HepG2 (cell line): ENCODE data around the gene DMPK. TPM values are rescaled to one million over a fixed set of nuclear protein-coding genes. Genes with fewer than 3 reads are reported as not detected.
A peak's percentile ranks its signal among the peaks of the same experiment; 100 is the strongest.

Experiments used
- AGO1 ChIP-seq: fragments of 200-400 bp; formaldehyde crosslinking; IDR thresholded peaks from 2 replicates; pipeline ENCODE4 v1.6.1; 2017; ENCODE audit warnings: mild to moderate bottlenecking, low read depth, low read length, moderate library complexity; ENCODE audit not compliant: poor library complexity, severe bottlenecking
- AKAP8 ChIP-seq: sonication (generic); formaldehyde crosslinking; IDR thresholded peaks from 2 replicates; pipeline ENCODE4 v1.5.1; 2020; ENCODE audit warnings: mild to moderate bottlenecking, missing genetic modification reagents
- BRCA1 ChIP-seq: sonication (generic); formaldehyde crosslinking; IDR thresholded peaks from 2 replicates; pipeline ENCODE4 v1.4.0; 2020; ENCODE audit warnings: missing genetic modification reagents
- DR1 ChIP-seq: sonication (generic); formaldehyde crosslinking; IDR thresholded peaks from 2 replicates; pipeline ENCODE4 v1.8.0; 2021; ENCODE audit warnings: mild to moderate bottlenecking, missing genetic modification reagents, inconsistent platforms
- MED1 ChIP-seq: sonication (generic); formaldehyde crosslinking; IDR thresholded peaks from 2 replicates; pipeline ENCODE4 v1.4.0; 2020; ENCODE audit warnings: missing genetic modification reagents
- PHF8 ChIP-seq: sonication (generic); formaldehyde crosslinking; IDR thresholded peaks from 2 replicates; pipeline ENCODE4 v1.5.0; 2020; ENCODE audit warnings: missing genetic modification reagents
- PPARG ChIP-seq: conservative IDR thresholded peaks from 2 replicates; pipeline ENCODE4 v1.6.1; 2016; ENCODE audit warnings: missing biosample characterization, missing genetic modification reagents
- RBM39 ChIP-seq: fragments of 200-400 bp; formaldehyde crosslinking; IDR thresholded peaks from one replicate; pipeline ENCODE4 v1.6.1; 2018; ENCODE audit warnings: antibody characterized with exemption, mild to moderate bottlenecking, low read depth, low read length; ENCODE audit not compliant: poor library complexity, severe bottlenecking
- SRY ChIP-seq: sonication (generic); formaldehyde crosslinking; IDR thresholded peaks from 2 replicates; pipeline ENCODE4 v1.8.0; 2022; ENCODE audit warnings: mild to moderate bottlenecking, missing genetic modification reagents
- YEATS4 ChIP-seq: sonication (generic); formaldehyde crosslinking; IDR thresholded peaks from 2 replicates; pipeline ENCODE4 v1.4.0; 2020; ENCODE audit warnings: missing genetic modification reagents, borderline replicate concordance
- ZBTB20 ChIP-seq: sonication (generic); formaldehyde crosslinking; IDR thresholded peaks from 2 replicates; pipeline ENCODE4 v1.8.1; 2023; ENCODE audit warnings: missing genetic modification reagents, low read depth, mild to moderate bottlenecking, borderline replicate concordance
- ZBTB42 ChIP-seq: sonication (generic); formaldehyde crosslinking; IDR thresholded peaks from 2 replicates; pipeline ENCODE4 v1.5.0; 2020; ENCODE audit warnings: mild to moderate bottlenecking, missing genetic modification reagents
- ZFP91 ChIP-seq: sonication (generic); formaldehyde crosslinking; IDR thresholded peaks from 2 replicates; pipeline ENCODE4 v1.9.0; 2022; ENCODE audit warnings: missing genetic modification reagents, mild to moderate bottlenecking, borderline replicate concordance
- ZGPAT ChIP-seq: IDR thresholded peaks from 2 replicates; pipeline ENCODE4 v1.6.1; 2016; ENCODE audit warnings: mild to moderate bottlenecking
- ZNF234 ChIP-seq: sonication (generic); formaldehyde crosslinking; conservative IDR thresholded peaks from 2 replicates; pipeline ENCODE4 v1.5.1; 2020; ENCODE audit warnings: mild to moderate bottlenecking, missing genetic modification reagents
- ZNF446 ChIP-seq: sonication (generic); formaldehyde crosslinking; IDR thresholded peaks from 2 replicates; pipeline ENCODE4 v1.5.0; 2020; ENCODE audit warnings: mild to moderate bottlenecking, missing genetic modification reagents
- ZNF841 ChIP-seq: sonication (generic); formaldehyde crosslinking; IDR thresholded peaks from 2 replicates; pipeline ENCODE4 v1.8.1; 2023; ENCODE audit warnings: missing genetic modification reagents, borderline replicate concordance
- ZSCAN31 ChIP-seq: sonication (generic); formaldehyde crosslinking; IDR thresholded peaks from 2 replicates; pipeline ENCODE4 v1.5.0; 2020; ENCODE audit warnings: low read depth, mild to moderate bottlenecking, missing genetic modification reagents
- polyA plus RNA-seq, 8 experiments: library from polyadenylated mRNA; depleted of rRNA in 3 of 8; stranded (reverse) in 7 of 8; unstranded in 1 of 8; fragments of >200 nt; fragmentation: Illumina TruSeq in 4 of 8; extraction: Trizol in 4 of 8; gene quantifications; 2 replicates each; pipeline versions ENCODE4 v1.2.1 to v1.2.3, GENCODE V29; 2011 to 2016; ENCODE audit warnings: low read depth in 4 of 8, missing spikeins in 1 of 8, mixed read lengths in 1 of 8; ENCODE audit not compliant: insufficient read depth in 1 of 8
- total RNA-seq, 5 experiments: library from RNA; depleted of rRNA; stranded (reverse); fragments of >200 nt; fragmentation: Illumina TruSeq; extraction: Trizol; gene quantifications; 2 replicates each; pipeline ENCODE4 v1.2.3, GENCODE V29; 2016; ENCODE audit warnings: low read depth in 1 of 5
- TF ChIP-seq, protein P1 (sequence below): sonication (generic); formaldehyde crosslinking; IDR thresholded peaks from 2 replicates; pipeline ENCODE4 v1.4.0; 2020; ENCODE audit warnings: mild to moderate bottlenecking, missing genetic modification reagents
- TF ChIP-seq, protein P2 (sequence below): sonication (generic); formaldehyde crosslinking; IDR thresholded peaks from 2 replicates; pipeline ENCODE4 v1.4.0; 2020; ENCODE audit warnings: mild to moderate bottlenecking, missing genetic modification reagents

The DMPK gene
- total and polyA plus RNA-seq, 2 of the 13 experiments (the other 11 are each of a cell fraction or from before 2014, with no cell fraction given): 5.3 to 8.8 TPM

DNA sequence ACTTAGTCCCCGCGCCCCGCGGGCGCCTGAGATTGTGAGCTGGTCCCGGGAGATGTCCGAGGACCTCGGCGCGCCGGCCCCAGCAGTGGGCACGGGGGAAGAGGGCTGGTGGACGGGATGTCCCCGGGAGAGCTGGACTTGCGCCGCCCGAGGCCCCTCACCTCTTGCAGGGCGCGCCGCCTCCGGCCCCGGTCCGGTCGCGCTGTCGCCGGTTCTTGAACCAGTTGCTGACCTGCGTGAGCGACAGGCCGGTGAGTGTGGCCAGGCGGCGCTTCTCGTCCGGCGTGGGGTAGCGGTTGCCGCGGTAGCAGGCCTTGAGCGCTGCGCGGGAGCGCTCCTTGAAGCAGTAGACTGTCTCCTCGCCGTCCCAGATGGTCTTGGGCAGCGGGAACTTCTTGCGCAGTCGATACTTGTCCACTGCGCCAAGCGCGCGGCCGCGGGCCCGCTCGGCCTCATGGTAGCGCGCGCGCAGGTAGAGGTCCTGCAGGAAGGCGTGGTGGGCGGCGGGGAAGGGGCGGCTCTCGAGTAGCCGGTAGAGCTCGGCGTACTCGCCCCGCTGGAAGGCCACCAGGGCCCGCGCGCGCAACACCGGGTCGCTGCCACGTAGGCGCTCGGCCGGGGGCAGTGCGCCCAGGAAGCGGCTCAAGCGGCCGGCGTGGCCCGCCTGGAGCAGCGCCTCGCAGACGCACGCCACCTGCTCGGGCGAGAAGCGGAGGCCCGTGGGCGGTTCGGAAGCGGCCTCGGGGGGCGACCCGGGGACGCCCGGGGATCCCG, 14.2 kb downstream of the DMPK start (continued):
- TF ChIP-seq ZGPAT (CRISPR knock-in tag) (peak; percentile 53; the same call in 1 of the 2 replicates), ZNF841 (CRISPR knock-in tag) (no peak), YEATS4 (peak; percentile 73; the same call in 1 of the 2 replicates), RBM39 (peak; percentile 51), ZBTB20 (CRISPR knock-in tag) (peak; percentile 48; the same call in 1 of the 2 replicates), PHF8 (peak; percentile 62), BRCA1 (0 out of 2 replicates have a peak, but pooled peaks have one; percentile 53), PPARG (CRISPR knock-in tag) (0 out of 2 replicates have a peak, but pooled peaks have one; percentile 8), ZSCAN31 (CRISPR knock-in tag) (0 out of 2 replicates have a peak, but pooled peaks have one; percentile 13), AGO1 (peak; percentile 65), AKAP8 (CRISPR knock-in tag) (peak; percentile 85; the same call in 1 of the 2 replicates), SRY (CRISPR knock-in tag) (peak; percentile 65; the same call in 1 of the 2 replicates), DR1 (CRISPR knock-in tag) (no peak), ZFP91 (CRISPR knock-in tag) (peak; percentile 54; the same call in 1 of the 2 replicates), ZNF234 (CRISPR knock-in tag) (no peak), MED1 (CRISPR knock-in tag) (peak; percentile 58), ZNF446 (peak; percentile 67; the same call in 1 of the 2 replicates), ZBTB42 (CRISPR knock-in tag) (0 out of 2 replicates have a peak, but pooled peaks have one; percentile 55)
- TF ChIP-seq, protein P1, sequence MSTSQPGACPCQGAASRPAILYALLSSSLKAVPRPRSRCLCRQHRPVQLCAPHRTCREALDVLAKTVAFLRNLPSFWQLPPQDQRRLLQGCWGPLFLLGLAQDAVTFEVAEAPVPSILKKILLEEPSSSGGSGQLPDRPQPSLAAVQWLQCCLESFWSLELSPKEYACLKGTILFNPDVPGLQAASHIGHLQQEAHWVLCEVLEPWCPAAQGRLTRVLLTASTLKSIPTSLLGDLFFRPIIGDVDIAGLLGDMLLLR: peak; percentile 66
- TF ChIP-seq, protein P2, sequence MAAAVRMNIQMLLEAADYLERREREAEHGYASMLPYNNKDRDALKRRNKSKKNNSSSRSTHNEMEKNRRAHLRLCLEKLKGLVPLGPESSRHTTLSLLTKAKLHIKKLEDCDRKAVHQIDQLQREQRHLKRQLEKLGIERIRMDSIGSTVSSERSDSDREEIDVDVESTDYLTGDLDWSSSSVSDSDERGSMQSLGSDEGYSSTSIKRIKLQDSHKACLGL (CRISPR knock-in tag): peak; percentile 70
